OCI-LY7 (cell line): ENCODE results near the gene EIF5AL1. TPM values are rescaled to one million over a fixed set of nuclear protein-coding genes. Genes with fewer than 3 reads are reported as not detected.
"Not testable (repeated sequence)": the region's sequence is repeated elsewhere in the genome, so short reads cannot be mapped to it uniquely, and the experiment has no call there.

Experiments
- BruUV-seq: library from RNA; stranded (reverse); fragments of 400-500 nt; replicated peaks from 2 replicates; lab custom pipeline; 2021; lab: Mats Ljungman, UMichigan
- CTCF ChIA-PET: fragments of 300-600 bp; sonication (Branson Sonifier 250); formaldehyde crosslinking; loops from one replicate; lab custom pipeline; 2022; ENCODE audit warnings: antibody characterized with exemption; ENCODE audit not compliant: unreplicated experiment; lab: Charles Lee
- POLR2A ChIA-PET: fragments of 300-600 bp; sonication (Branson Sonifier 250); formaldehyde crosslinking; loops from one replicate; lab custom pipeline; 2022; ENCODE audit warnings: antibody characterized with exemption; lab: Charles Lee
- DNase-seq: peaks from one replicate; pipeline ENCODE4 v3.0.0-alpha.2; 2015; ENCODE audit warnings: low spot score
- H2AFZ ChIP-seq: fragments of 200-600 bp; sonication (generic), shearing (Covaris generic); 2 replicates; pipeline ENCODE4 v1.6.1; 2014; ENCODE audit warnings: mild to moderate bottlenecking, antibody characterized with exemption, low read length, moderate library complexity
- H3K27ac ChIP-seq: fragments of 200-600 bp; sonication (generic); 2 replicates; pipeline ENCODE4 v1.5.1; 2014; ENCODE audit warnings: mixed run types, low read depth, mild to moderate bottlenecking, moderate library complexity, low read length, inconsistent platforms; ENCODE audit not compliant: poor library complexity, severe bottlenecking
- H3K36me3 ChIP-seq: fragments of 200-600 bp; sonication (generic); 2 replicates; pipeline ENCODE4 v1.6.1; 2014; ENCODE audit warnings: mild to moderate bottlenecking, antibody characterized with exemption, low read length, moderate library complexity, mixed read lengths; ENCODE audit not compliant: insufficient read depth
- H3K4me1 ChIP-seq: fragments of 200-600 bp; sonication (generic); 2 replicates; pipeline ENCODE4 v1.5.1; 2014; ENCODE audit warnings: mild to moderate bottlenecking, low read length; ENCODE audit not compliant: insufficient read depth, poor library complexity, severe bottlenecking
- H3K4me2 ChIP-seq: fragments of 200-600 bp; sonication (generic); 2 replicates; pipeline ENCODE4 v1.6.1; 2014; ENCODE audit warnings: mild to moderate bottlenecking, low read length
- H3K4me3 ChIP-seq: fragments of 200-600 bp; sonication (generic); 2 replicates; pipeline ENCODE4 v1.5.1; 2014; ENCODE audit warnings: mild to moderate bottlenecking, low read depth, low read length; ENCODE audit not compliant: poor library complexity, severe bottlenecking
- H3K79me2 ChIP-seq: fragments of 200-600 bp; sonication (generic); 2 replicates; pipeline ENCODE4 v1.6.1; 2016; ENCODE audit warnings: low read depth, mild to moderate bottlenecking, low read length, moderate library complexity, mixed read lengths; ENCODE audit not compliant: insufficient read depth
- H3K9me2 ChIP-seq: fragments of 200-600 bp; sonication (generic); 2 replicates; pipeline ENCODE4 v1.6.1; 2016; ENCODE audit warnings: mild to moderate bottlenecking, low read length, mixed read lengths; ENCODE audit not compliant: insufficient read depth
- H3K9me3 ChIP-seq: fragments of 200-600 bp; sonication (generic); 2 replicates; pipeline ENCODE4 v1.6.1; 2014; ENCODE audit warnings: mild to moderate bottlenecking, mixed run types, low read length, mixed read lengths
- H4K20me1 ChIP-seq: fragments of 200-600 bp; sonication (generic); 2 replicates; pipeline ENCODE4 v1.6.1; 2014; ENCODE audit warnings: mild to moderate bottlenecking, antibody characterized with exemption, low read length, moderate library complexity, mixed read lengths; ENCODE audit not compliant: insufficient read depth
- CTCF ChIP-seq: fragments of 200-600 bp; sonication (generic); conservative IDR thresholded peaks from 2 replicates; pipeline ENCODE4 v1.5.1; 2014; ENCODE audit warnings: mild to moderate bottlenecking, antibody characterized with exemption, low read length, moderate library complexity, mixed read lengths
- EZH2phosphoT487 ChIP-seq: fragments of 200-600 bp; sonication (generic); IDR thresholded peaks from 2 replicates; pipeline ENCODE4 v1.6.1; 2018; ENCODE audit warnings: low read depth, borderline replicate concordance, mild to moderate bottlenecking, mixed run types, antibody characterized with exemption, low read length, moderate library complexity, mixed read lengths
- intact Hi-C: fragments of 100-400 bp; cut with micrococcal nuclease; formaldehyde crosslinking; loops from one replicate; pipeline ENCODE4 v1.10.0; 2022; ENCODE audit not compliant: unreplicated experiment
- total RNA-seq, 2 experiments: library from RNA; depleted of rRNA in 1 of 2; stranded (reverse); fragments of >200 nt in 1 of 2; shearing (Covaris generic) in 1 of 2; gene quantifications; 2 replicates each; pipeline ENCODE4 v1.2.3, GENCODE V29; 2014 to 2022

EIF5AL1 gene
- total RNA-seq, 2 experiments from 2014 or later = 0.38 to 1.5 TPM

DNA sequence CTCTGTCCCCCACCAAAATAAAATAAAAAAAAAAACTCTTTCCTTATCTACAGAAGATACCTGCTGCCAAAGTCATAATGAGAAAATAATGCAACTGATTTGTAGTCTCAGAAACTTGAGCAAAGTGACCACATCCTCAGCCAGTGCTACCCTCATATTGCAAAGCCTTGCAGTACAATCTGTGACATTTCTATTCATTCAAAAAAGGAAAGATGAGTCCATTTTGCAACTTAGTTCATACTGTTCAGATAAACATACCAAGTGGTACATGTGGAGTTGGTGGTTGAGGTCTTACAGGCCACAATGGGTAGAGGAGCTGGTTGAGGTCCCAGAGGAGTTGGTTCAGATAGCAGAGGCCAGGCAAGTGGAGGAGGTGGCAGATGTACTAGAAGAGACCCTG lies 6.5 kb upstream of the EIF5AL1 start:
- intact Hi-C loops = no loop called here
- no TSS peak for BruUV-seq
- DNase-seq = no peak
- Histone ChIP-seq H4K20me1 (no peaks in the 10 kb centered on the region), H3K9me2 (no peaks in the 10 kb centered on the region), H3K4me3 (no peak overlapping the region), H3K9me3 (no peaks in the 10 kb centered on the region), H2AFZ (no peak overlapping the region), H3K4me2 (no peak overlapping the region), H3K79me2 (no peaks in the 10 kb centered on the region), H3K4me1 (no peaks in the 10 kb centered on the region), H3K36me3 (no peaks in the 10 kb centered on the region), H3K27ac (no peak overlapping the region)
- ChIA-PET POLR2A (interaction anchor here (0.6 kb wide), 1 partner anchor 241 kb away, joined by 3 read pairs; no protein-coding TSS in a partner anchor), CTCF (no interaction called here)
- no peak for TF ChIP-seq EZH2phosphoT487
- no peak for TF ChIP-seq CTCF

- CTCF ChIA-PET = no interaction called here
Measured at GRCh38 chr10:79507440-79508167, 4.7 kb upstream of the EIF5AL1 start.

GRCh38 chr10:79508245-79508644 lies 4.1 kb upstream of the EIF5AL1 start:
- H3K4me2 ChIP-seq, H2AFZ ChIP-seq, H3K79me2 ChIP-seq, H3K4me1 ChIP-seq, DNase-seq, intact Hi-C loops, H3K27ac ChIP-seq, H3K9me3 ChIP-seq, H4K20me1 ChIP-seq, H3K9me2 ChIP-seq, BruUV-seq, H3K36me3 ChIP-seq, CTCF ChIA-PET, H3K4me3 ChIP-seq, POLR2A ChIA-PET: not testable (repeated sequence)

More at GRCh38 chr10:79507440-79508167, 4.7 kb upstream of the EIF5AL1 start:
- Histone ChIP-seq H3K9me2 (no peaks in the 10 kb centered on the region), H3K4me3 (no peak overlapping the region), H3K4me1 (no peaks in the 10 kb centered on the region), H3K9me3 (no peaks in the 10 kb centered on the region), H2AFZ (no peak overlapping the region), H3K4me2 (no peak overlapping the region), H3K27ac (no peak overlapping the region), H4K20me1 (no peaks in the 10 kb centered on the region), H3K79me2 (no peaks in the 10 kb centered on the region), H3K36me3 (no peaks in the 10 kb centered on the region)
- TF ChIP-seq EZH2phosphoT487 = no peak
- no peak for TF ChIP-seq CTCF
- DNase-seq = no peak
- BruUV-seq = no TSS peak
- POLR2A ChIA-PET = no interaction called here
- intact Hi-C loops = no loop called here

DNA sequence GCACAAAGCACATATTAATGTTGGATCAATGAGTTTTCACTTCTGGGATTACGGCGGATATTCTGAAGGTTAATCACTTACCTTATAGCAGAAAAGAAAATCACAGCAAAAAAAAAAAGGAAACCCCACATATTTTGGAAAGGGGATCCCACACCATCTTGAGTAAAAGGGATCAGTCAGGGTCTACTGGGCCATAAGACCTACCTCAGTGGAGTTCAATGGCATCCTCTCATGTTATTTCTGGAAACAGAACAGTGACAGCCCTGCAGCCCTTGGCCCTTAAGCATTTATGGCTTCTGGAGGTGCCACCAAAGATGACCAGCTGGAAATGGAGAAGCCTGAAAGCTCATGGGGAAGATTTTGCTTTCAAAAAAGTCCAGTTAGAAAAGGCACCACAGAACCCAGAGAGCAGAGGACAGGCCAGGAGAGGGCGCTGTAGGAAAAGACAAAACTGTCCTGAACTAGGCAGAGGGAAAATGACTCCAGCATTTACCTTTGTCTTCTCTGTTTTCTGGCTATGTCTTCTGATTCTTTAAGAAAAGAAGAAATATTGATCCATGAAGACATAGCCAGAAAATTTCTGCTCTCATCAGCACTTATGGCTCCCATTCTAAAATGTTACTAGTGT lies 2.9 kb upstream of the EIF5AL1 start:
- H3K36me3 ChIP-seq, H2AFZ ChIP-seq, CTCF ChIA-PET, H3K4me1 ChIP-seq, H3K27ac ChIP-seq, BruUV-seq, intact Hi-C loops, H3K9me3 ChIP-seq, DNase-seq, H3K4me3 ChIP-seq, H3K79me2 ChIP-seq, POLR2A ChIA-PET, H4K20me1 ChIP-seq, H3K4me2 ChIP-seq, H3K9me2 ChIP-seq: not testable (repeated sequence)

GRCh38 chr10:79509934-79510508 lies 2.3 kb upstream of the EIF5AL1 start:
- H4K20me1 ChIP-seq, H3K9me3 ChIP-seq, POLR2A ChIA-PET, DNase-seq, H3K4me1 ChIP-seq, intact Hi-C loops, H3K9me2 ChIP-seq, H3K4me2 ChIP-seq, H3K4me3 ChIP-seq, H3K27ac ChIP-seq, H3K36me3 ChIP-seq, H2AFZ ChIP-seq, H3K79me2 ChIP-seq, BruUV-seq, CTCF ChIA-PET: not testable (repeated sequence)
